NCI-H128 (cell line): ENCODE results near the gene PAPPA.

Source experiments
- DNase-seq: peaks from one replicate; lab custom pipeline; 2025; ENCODE audit not compliant: unreplicated experiment; lab: John Stamatoyannopoulos, UW

PAPPA gene

DNA sequence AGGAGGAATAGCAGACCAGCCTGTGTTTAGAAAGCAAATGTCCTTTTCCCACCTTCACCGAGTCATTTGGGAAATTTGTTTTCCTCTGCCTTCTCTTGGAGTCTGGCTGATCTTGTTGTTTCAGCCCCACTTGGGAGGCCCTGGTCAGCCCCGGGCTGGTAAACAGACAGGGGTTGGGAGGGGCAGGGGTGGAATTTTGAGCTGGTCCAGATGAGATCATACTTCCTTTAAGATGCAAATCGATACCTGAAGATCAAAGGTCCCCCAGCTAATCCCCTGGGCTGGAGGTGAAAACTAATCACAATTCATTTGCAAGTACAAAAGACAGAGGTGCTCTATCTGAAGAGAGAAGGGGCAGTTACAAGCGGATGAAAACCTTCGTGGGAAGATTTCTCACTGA is 118.4 kb downstream of the PAPPA start:
- no peak for DNase-seq

DNA sequence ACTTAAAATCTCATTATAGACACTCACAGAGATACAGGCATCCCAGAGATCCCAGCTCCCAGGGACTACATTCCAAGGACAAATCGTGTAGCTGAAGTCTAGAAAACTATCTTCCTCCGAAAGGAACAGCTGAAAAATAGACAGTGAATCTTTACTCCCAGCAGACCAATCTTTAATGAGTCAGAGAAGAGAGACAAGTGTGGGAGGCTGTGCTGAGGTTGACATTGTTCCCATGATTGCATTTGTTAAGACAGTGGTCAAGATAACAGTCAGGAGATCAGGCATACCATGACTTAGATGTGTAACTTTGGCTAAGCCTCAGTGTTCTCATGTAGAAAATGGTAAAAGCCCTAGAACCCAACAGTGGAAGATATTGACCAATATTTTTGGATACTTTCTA is 120.7 kb downstream of the PAPPA start:
- no peak for DNase-seq

DNA sequence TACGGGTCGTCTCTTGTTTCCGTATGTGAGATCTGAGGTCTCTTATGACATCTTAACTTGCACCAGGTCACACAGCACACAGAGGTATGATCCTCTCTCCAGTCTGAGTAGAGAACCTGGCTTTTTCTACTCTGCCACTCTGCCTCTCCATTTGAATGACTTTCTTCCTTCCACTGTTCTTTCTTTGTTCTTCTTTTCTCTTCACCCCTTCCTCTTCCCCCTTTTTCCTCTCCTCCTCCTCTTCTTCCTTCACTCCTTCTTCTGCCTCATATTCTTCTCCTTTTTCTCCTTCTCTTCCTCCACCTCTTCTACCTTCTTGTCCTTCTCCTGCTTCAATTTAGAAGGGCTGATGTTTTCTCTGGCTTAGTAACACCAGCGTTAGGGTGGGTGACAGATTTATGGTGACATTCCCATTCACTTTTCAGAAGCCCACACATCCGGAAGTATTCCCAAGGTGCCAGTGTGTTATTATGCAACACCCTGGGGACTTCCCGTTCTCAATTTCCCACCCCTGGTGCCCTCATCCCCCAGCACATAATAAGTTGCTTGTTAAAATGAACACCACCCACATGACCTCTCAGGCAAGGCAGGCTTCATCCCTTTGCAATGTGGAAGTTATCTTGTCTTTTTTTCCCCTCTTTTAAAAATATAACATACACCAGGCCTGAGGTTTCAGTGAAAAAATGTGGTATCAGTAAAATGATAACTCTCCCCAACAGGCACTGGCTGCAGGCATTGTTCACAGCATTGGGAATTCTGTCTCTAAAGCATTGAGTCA is 122.0 kb downstream of the PAPPA start:
- DNase-seq = no peak

GRCh38 chr9:116276196-116276493 is 122.6 kb downstream of the PAPPA start:
- DNase-seq = no peak

DNA sequence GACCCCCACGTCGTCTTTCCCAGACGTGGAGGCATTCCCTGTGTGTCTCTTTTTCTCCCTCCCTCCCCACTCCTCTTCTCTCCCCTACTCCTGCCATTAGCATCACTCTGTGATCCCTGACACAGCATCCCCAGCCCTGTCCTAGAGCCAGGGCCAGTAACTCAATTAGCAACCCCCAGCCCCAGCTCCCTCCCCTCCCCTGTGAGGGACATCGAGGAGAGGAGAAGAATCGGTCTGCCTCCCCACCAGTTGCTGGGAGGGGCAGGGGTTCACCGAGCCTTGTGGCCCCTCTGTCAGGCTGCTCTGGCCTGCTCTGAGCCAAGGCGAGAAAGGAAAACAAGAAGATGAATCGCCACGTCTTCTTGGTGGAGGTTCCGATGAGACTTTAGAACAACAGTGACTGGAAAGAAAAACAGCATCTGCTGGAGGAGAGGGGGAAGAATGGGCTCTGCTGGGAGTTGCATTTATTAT is 123.1 kb downstream of the PAPPA start:
- no peak for DNase-seq

- DNase-seq = no peak
Measured at GRCh38 chr9:116278326-116278725, 124.7 kb downstream of the PAPPA start.

DNA sequence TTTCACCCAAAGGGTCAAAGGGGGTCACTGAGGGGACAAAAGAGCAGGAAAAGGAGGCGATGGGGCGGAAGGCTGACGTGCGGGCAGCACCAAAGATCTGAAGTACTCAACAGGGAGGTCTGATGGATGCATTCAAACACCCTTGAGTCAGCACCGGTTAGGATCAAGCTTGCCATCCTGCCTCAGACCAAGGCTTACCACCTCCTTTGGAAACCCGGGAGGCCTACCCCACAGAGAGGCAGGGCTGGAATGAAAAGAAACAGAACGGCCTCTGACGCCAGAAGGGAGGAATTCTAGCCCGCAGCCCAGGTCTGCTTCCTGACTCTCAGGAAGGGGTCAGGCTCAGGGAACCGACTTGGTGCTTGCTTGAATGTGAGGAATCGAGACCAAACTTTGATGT is 125.6 kb downstream of the PAPPA start:
- no peak for DNase-seq

DNA sequence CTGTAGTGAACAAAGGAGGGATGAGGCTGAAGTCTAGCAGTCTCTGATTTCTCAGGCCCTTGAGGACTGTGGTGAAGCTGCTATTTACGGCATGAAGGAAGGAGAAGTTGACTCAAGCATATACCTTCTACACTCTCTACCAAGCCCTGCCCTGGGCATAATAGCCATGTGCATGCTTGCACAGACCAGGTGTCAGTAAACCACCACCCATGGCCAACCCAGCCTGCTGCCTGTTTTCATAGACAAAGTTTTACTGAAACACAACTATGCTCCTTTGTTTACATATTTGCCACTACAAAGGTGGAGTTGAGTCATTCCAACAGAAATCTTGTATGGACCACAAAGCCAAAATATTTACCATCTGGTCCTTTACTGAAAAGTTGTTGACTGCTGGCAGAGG is 126.9 kb downstream of the PAPPA start:
- no peak for DNase-seq

DNA sequence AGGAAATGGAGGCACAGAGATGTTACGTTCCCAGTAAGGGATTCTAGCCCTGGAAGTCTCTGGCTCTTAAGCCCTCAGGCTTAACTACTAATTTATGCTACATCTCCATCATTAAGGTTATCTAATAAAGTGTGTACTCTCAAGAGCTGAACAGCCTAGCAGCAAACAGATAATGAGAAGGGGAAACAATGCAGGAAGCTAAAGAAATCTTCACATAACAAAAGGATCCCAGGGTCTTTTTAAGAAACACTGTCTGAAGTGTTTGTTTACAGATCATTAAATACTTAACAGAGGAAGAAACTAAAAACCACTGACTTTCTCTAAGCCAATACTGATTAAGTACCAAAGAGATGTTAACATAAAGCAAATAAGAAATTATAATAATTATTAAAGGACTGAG is 129.0 kb downstream of the PAPPA start:
- no peak for DNase-seq

DNA sequence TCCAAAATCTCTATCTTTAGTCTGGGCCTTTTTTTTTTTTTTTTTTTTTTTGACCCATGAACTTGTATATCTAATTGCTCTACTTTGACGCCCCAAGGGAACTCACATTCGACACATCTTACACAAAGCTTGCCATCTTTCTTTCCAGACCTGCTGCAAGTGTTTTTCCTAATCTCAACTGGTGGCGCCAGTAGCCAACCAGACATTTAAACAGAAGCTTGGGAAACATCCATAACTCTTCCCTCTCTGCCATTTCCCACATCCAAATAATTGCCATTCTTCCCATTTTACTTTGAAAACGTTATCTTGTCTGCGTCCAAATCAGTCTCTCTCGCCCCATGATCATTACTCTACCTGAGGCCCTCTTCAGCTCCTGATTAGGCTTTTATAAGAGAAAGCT is 130.9 kb downstream of the PAPPA start:
- no peak for DNase-seq

DNA sequence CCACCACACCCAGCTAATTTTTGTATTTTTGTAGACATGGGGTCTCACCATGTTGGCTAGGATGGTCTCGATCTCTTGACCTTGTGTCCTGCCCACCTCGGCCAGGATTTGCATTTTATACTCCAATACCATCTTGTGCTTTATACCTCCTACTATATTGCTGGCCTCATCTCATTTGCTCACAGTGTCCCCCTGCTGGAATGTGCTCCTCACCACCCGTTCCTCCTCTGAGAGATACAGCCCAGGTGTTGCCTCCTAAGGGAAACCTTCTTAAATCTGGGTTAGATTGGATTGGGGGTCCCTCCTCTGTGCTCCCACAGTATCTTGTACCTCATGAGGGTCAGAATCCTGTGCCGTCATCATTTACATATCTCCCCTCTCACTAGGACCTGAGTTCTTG is 131.7 kb downstream of the PAPPA start:
- DNase-seq = no peak

DNA sequence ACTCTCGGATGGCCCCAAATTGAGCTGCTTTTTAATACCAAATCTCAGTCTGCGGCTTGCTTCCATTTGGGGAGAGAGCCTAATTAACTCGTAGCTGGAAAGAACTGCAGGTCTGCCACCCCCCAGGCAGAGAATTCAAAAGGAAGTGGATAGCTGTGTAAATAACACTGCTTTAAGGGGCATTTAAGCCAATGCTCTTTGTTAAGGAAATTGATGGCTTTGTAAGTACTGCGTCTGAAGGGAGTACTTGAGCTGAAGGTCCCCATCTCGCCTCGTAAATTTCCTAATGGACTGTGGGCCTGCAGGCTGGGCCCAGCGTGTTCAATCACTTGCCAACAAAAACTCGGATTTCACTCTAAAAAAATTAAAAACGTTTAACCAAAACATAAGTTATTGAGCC is 132.7 kb downstream of the PAPPA start:
- peak; percentile 62 for DNase-seq

DNA sequence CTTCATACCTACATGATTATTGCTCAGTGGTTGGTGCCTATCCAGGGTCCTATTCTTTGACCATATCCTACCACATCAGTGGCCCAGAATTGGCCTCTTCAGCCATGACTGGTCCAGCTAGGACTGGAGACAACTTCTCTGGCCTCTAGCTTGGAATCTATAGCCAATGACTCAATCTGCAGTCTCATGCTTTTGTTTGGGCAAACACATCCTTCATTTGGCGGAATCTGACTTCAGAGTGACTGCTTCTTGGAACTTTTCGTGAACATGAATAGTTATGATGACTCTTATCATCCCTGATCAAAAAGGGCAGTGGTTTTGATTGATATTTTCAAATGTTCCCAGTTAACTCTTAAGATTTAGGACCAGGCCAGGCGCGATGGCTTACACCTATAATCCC is 134.1 kb downstream of the PAPPA start:
- DNase-seq = no peak

- DNase-seq = no peak
Measured at GRCh38 chr9:116288658-116289057, 135.1 kb downstream of the PAPPA start.

DNA sequence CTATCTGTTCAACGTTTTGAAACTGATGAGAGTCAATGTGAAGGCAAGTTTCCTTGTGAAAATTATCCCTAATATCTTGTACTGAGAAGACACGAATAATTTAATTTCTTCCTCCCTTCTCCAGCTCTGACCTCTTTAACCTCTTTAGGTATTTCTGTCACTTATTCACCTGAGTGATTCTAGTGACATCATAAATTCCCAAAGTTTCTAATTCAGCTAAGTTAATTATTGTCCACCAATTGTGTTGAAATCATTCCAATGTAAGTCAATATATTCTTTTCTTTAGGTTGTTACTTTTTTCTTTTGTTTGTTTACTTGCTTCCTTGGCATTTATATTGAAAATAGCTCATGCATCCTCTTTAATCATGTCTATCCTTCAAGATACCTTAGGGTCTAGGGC is 143.8 kb downstream of the PAPPA start:
- DNase-seq = no peak

GRCh38 chr9:116298249-116298648 is 144.7 kb downstream of the PAPPA start:
- DNase-seq = no peak

DNA sequence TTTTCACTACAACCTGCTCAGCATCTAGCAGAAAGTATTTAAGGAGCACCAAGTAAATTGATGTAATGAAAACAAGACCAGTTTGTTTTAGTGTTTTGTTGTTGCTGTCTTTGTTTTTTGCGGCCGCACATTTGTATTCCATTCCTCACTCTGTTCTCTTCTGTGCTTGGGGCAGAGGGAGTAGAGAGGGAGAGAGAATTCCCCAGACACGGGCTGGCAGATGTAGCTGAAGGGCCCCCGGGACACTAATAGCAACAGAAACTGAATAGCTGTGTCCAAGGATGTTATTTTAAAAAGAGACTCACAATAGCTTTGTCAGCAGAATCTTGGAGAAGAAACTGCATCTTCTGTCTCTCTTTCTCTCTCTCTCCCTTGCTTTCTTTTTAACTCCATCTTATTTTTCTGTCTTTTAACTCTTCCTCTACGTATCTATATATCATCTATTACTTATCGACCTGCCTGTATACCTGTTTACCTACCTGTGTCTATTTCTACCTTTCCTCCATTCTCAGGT is 145.3 kb downstream of the PAPPA start:
- no peak for DNase-seq

DNA sequence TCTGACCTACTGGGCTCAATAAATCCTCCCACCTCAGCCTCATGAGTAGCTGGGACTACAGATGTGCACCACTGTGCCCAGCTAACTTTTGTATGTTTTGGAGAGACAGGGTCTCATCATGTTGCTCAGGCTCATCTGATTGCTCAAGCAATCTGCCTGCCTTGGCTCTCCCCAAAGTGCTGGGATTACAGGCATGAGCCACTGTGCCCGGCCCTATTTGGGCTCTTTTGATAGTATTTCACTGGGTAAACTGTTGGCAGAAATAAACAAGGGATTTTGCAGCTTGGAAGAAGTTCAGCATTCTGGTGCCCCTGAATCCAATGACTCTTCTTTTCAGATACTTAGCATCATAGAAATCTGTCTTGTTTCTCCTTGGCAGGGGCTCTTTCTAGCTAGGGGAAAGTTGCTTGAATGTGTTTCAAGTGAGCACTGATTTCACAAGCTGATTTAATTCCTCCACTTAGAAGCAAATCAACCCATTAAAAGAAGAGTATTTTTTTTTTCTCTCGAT is 146.8 kb downstream of the PAPPA start:
- DNase-seq = no peak

- no peak for DNase-seq
Measured at GRCh38 chr9:116303270-116303669, 149.7 kb downstream of the PAPPA start.

GRCh38 chr9:116303886-116304538 is 150.4 kb downstream of the PAPPA start:
- no peak for DNase-seq

DNA sequence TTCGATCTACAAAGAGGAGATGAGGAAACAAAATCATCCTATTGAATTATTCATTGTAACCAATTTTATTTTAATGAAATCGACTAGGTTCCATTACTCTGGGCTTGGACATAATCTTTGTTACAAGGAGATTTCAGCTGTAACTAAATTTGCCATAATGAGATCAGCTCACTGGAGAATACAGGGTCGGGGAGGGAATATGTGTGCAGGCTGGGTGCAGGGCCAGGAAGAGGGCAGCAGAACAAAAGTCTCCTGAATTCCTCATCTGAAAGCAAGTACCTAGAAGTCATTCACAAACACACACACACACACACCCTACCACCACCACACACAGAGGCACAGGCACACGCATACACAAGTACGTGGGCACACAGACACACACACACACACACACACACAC is 151.2 kb downstream of the PAPPA start:
- no peak for DNase-seq

DNA sequence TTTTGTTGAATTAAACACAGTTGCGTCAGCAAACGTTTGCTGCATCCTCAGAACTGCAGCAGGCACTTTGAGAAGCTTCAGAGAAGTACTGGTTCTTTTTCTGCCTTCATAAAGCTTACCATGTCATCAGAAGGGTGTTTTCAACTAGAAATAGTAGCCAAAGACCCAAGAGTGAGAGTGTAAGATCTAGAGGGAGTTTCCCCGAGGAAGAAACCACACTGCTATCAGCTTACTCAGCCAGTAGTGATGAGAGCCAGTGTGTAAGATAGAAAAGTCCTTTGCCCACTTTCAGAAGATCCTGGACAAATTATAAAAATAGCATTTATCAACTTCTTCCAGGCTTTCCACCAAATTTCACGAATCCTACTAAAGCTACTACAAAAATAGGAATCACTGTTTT is 154.5 kb downstream of the PAPPA start:
- no peak for DNase-seq
